GM23248 (cell line): Measurements from ENCODE around the gene C9orf85.

Experiments used
- EZH2 ChIP-seq: fragments of 200-600 bp; sonication (generic); IDR thresholded peaks from 2 replicates; pipeline ENCODE4 v1.6.1; 2018; ENCODE audit warnings: antibody characterized with exemption, mild to moderate bottlenecking; ENCODE audit not compliant: insufficient read depth, poor library complexity, severe bottlenecking
- EZH2phosphoT487 ChIP-seq: fragments of 200-600 bp; sonication (generic); IDR thresholded peaks from 2 replicates; pipeline ENCODE4 v1.6.1; 2018; ENCODE audit warnings: antibody characterized with exemption, moderate library complexity, mild to moderate bottlenecking, low read depth; ENCODE audit not compliant: insufficient read depth

- TF ChIP-seq EZH2 (no peak), EZH2phosphoT487 (no peak)
Measured at GRCh38 chr9:71925834-71926233, 14.4 kb downstream of the C9orf85 start.
